Measurements from ENCODE around the gene MAPK8.

DNA sequence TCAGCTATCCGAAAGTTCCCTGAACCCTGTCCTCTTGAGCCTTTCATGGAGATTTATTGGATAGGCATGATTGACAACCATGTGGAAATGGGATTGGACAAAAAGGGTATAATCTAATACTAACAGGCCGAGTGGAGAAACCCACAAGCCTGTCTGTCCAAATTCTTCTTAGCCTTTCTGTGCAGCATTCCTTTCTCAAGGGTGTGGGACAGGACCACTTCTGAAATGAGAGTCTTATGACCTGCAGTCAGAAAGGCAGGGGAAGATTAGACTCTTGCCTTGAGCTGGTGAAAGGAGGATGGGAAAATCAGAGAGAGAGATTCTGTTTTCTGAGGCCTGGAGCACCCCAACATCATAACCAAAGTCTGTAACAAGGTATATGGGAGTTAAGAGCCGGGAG lies 85.5 kb downstream of the MAPK8 start:
- TF ChIP-seq, protein P1, sequence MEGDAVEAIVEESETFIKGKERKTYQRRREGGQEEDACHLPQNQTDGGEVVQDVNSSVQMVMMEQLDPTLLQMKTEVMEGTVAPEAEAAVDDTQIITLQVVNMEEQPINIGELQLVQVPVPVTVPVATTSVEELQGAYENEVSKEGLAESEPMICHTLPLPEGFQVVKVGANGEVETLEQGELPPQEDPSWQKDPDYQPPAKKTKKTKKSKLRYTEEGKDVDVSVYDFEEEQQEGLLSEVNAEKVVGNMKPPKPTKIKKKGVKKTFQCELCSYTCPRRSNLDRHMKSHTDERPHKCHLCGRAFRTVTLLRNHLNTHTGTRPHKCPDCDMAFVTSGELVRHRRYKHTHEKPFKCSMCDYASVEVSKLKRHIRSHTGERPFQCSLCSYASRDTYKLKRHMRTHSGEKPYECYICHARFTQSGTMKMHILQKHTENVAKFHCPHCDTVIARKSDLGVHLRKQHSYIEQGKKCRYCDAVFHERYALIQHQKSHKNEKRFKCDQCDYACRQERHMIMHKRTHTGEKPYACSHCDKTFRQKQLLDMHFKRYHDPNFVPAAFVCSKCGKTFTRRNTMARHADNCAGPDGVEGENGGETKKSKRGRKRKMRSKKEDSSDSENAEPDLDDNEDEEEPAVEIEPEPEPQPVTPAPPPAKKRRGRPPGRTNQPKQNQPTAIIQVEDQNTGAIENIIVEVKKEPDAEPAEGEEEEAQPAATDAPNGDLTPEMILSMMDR (IDR thresholded peaks at IDR 0.05), result no peak
- TF ChIP-seq KDM1A (IDR thresholded peaks at IDR 0.05; ENCODE audit: low read depth) (no peak), CEBPB (IDR thresholded peaks at IDR 0.05) (no peak), SMC3 (IDR thresholded peaks at IDR 0.05) (no peak), MAX (IDR thresholded peaks at IDR 0.05) (no peak), USF2 (IDR thresholded peaks at IDR 0.05) (no peak), KDM5A (IDR thresholded peaks at IDR 0.05) (no peak), HDAC2 (IDR thresholded peaks at IDR 0.05) (no peak), EP300 (IDR thresholded peaks at IDR 0.05) (no peak), ZSCAN20 (CRISPR knock-in tag; IDR thresholded peaks at IDR 0.05) (no peak), CHD2 (IDR thresholded peaks at IDR 0.05; ENCODE audit: low read length, partially characterized antibody) (no peak), CHD4 (IDR thresholded peaks at IDR 0.05; ENCODE audit: borderline replicate concordance) (no peak), POLR2A (IDR thresholded peaks at IDR 0.05; ENCODE audit: low read length) (no peak), REST (IDR thresholded peaks at IDR 0.05) (no peak)

Measured in A549 (cell line).